ENCODE results near the gene TMEM132E. TPM values are rescaled to one million over a fixed set of nuclear protein-coding genes. Genes with fewer than 3 reads are reported as not detected.

TMEM132E gene
- total and polyA plus RNA-seq, 2 of the 8 experiments (the other 6 are each of a cell fraction or from before 2014, with no cell fraction given): 0.45 to 0.60 TPM

DNA sequence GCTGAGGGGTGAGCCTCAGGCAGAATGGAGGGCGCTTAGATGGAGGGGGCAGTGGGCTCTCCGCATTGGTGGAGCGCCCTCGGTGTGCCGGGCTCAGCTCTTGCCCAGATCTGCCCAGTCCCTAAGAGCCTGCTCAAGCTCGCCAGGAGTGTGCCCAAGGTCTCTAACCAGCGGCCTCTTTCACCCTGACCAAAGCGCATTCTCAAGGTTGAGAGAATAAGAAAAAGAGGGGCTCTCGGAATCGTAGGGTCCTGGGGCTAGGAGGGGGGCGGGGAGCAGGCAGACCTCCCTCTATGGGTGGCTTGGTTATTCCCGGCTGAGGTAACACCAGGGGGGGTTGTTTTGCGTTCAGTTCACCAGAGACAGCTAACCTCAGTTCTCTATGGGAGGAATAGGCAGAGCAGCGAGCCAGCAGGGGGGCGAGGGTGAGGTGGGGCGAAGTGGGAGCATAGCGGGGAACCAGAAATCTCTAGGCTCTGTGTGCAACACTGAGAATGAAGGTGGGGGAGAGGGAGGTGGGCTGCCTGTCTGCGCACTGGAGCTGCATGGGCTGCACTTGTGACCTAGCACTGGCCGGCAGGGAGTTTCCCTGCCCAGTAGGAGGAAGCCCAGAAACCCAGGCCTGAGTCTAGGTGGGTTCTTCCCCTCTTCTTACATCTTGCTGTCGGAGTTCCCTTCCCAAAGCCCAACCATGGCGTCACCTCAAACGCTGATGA is 3.0 kb downstream of the TMEM132E start:
- H4K5ac ChIP-seq (ENCODE audit: insufficient read length, low read depth, low read length): no peak overlapping the region
- H3K79me2 ChIP-seq (ENCODE audit: control insufficient read depth in 1 of 2, insufficient read depth in 2 of 2, low read length in 2 of 2): no peaks in the 10 kb centered on the region
- POLR2A ChIA-PET (ENCODE audit: partially characterized antibody): interaction anchor here (1.0 to 1.6 kb wide), 3 partner anchors 34 to 55 kb away, joined by 3 to 4 read pairs (median 4); no protein-coding TSS in a partner anchor
- no peak overlapping the region for H3K4ac ChIP-seq (replicated peaks; ENCODE audit: insufficient read length, low read depth, low read length)
- H3K4me3 ChIP-seq (ENCODE audit: extremely low read depth in 1 of 4, insufficient read depth in 2 of 4, low read depth in 3 of 4, low read length in 4 of 4): peak overlapping the region in 2 of 4 experiments; percentile 40 to 63; a peak in 4 of 8 replicates
- no peak overlapping the region for H4K8ac ChIP-seq (ENCODE audit: extremely low read depth, insufficient read depth, low read length)
- peaks cover 11 to 29% of the 10 kb centered on the region in 2 experiments for H4K20me1 ChIP-seq (replicated peaks in 1 of 2; ENCODE audit: control insufficient read depth in 1 of 2, insufficient read depth in 2 of 2, low read length in 2 of 2)
- no peaks in the 10 kb centered on the region for H3K79me1 ChIP-seq (ENCODE audit: low read depth, low read length)
- no peaks in the 10 kb centered on the region for H3K9me3 ChIP-seq (ENCODE audit: insufficient read depth in 2 of 2, low read depth in 1 of 2, low read length in 1 of 2)
- no peak overlapping the region for H2BK5ac ChIP-seq (ENCODE audit: low read depth, low read length)
- peaks cover 6 to 38% (median 25%) of the 10 kb centered on the region in 4 experiments for H3K4me1 ChIP-seq (replicated peaks in 1 of 4; ENCODE audit: control insufficient read depth in 3 of 4, insufficient read depth in 4 of 4, low read length in 3 of 4)
- peaks cover 82 to 100% (median 98%) of the 10 kb centered on the region in 4 experiments for H3K27me3 ChIP-seq (replicated peaks in 1 of 4; ENCODE audit: control insufficient read depth in 3 of 4, extremely low read depth in 1 of 4, insufficient read depth in 3 of 4, low read length in 3 of 4)
- 0 out of 2 replicates have a peak overlapping the region, but pooled peaks have one; percentile 9 for H3K18ac ChIP-seq (ENCODE audit: extremely low read depth, low read length)
- H2AK5ac ChIP-seq (ENCODE audit: low read depth, low read length): no peak overlapping the region
- no peak overlapping the region for H3K56ac ChIP-seq (replicated peaks; ENCODE audit: insufficient read length, low read depth, low read length)
- no peak overlapping the region for H3K27ac ChIP-seq (ENCODE audit: low read depth, low read length)
- H2BK15ac ChIP-seq (ENCODE audit: low read length): no peak overlapping the region
- FAIRE-seq: no peak
- no peak overlapping the region for H4K91ac ChIP-seq (replicated peaks; ENCODE audit: insufficient read length, low read length)
- H2BK120ac ChIP-seq (replicated peaks; ENCODE audit: low read depth, low read length): no peak overlapping the region
- no peak for DNase-seq (ENCODE audit: low read depth in 1 of 2, low spot score in 2 of 2)
- peak overlapping the region; percentile 75 to 86 for H3K4me2 ChIP-seq (ENCODE audit: insufficient read depth in 1 of 2, low read depth in 2 of 2, low read length in 2 of 2)
- CTCF ChIA-PET (ENCODE audit: partially characterized antibody): interaction anchor here (0.6 to 2.1 kb wide), 13 partner anchors 14 to 428 kb away, joined by 3 to 9 read pairs (median 3); no protein-coding TSS in a partner anchor
- H3K23ac ChIP-seq (ENCODE audit: insufficient read length): no peak overlapping the region
- H3K14ac ChIP-seq (ENCODE audit: insufficient read length): no peak overlapping the region
- peaks cover 0 to 4% (median 0%) of the 10 kb centered on the region in 4 experiments; a peak in 1 of 8 replicates for H3K36me3 ChIP-seq (ENCODE audit: control insufficient read depth in 2 of 4, insufficient read depth in 4 of 4, low read length in 3 of 4)
- no peak for TF ChIP-seq NANOG (IDR thresholded peaks at IDR 0.05; ENCODE audit: insufficient read depth, low read depth, low read length, poor library complexity, severe bottlenecking)
- TF ChIP-seq POLR2AphosphoS5 (IDR thresholded peaks at IDR 0.05; ENCODE audit: low read depth, low read length): peak; percentile 83
- TF ChIP-seq SUZ12 (IDR thresholded peaks at IDR 0.05; ENCODE audit: low read length): no peak; the same call in 1 of the 2 replicates
- no peak for TF ChIP-seq GTF2F1 (IDR thresholded peaks at IDR 0.05; ENCODE audit: borderline replicate concordance, low read depth, low read length)
- TF ChIP-seq ASH2L (IDR thresholded peaks at IDR 0.05; ENCODE audit: low read length): no peak
- 0 out of 2 replicates have a peak, but pooled peaks have one; percentile 22 for TF ChIP-seq TCF12 (IDR thresholded peaks at IDR 0.05; ENCODE audit: low read depth, low read length)
- no peak for TF ChIP-seq EZH2 (IDR thresholded peaks at IDR 0.05; ENCODE audit: low read depth, low read length, severe bottlenecking)
- no peak for TF ChIP-seq TAF7 (optimal IDR thresholded peaks at IDR 0.05; ENCODE audit: borderline replicate concordance, low read depth, low read length)
- TF ChIP-seq TAF1 (IDR thresholded peaks at IDR 0.05; ENCODE audit: low read depth, low read length): no peak
- H2BK20ac ChIP-seq (ENCODE audit: low read length): no peak overlapping the region
- H2AFZ ChIP-seq (ENCODE audit: low read length): no peak overlapping the region
- no peak overlapping the region for H3K9ac ChIP-seq (replicated peaks in 1 of 4; ENCODE audit: extremely low read depth in 1 of 4, low read depth in 3 of 4, low read length in 3 of 4)
- 14% methylated on average over 12 of the region's 22 CpGs; no CpG with 5 or more reads in 1 of the 2 experiments for WGBS, 2 experiments (ENCODE audit: extremely low coverage in 1 of 2, insufficient coverage in 1 of 2, insufficient read length in 1 of 2, insufficient replicate concordance in 2 of 2, low coverage in 1 of 2, low lambda C conversion rate in 2 of 2, missing lambda C conversion rate in 1 of 2)
- H2BK12ac ChIP-seq (ENCODE audit: low read depth, low read length): no peak overlapping the region
- peaks cover 29% of the 10 kb centered on the region; the same call in 1 of the 2 replicates for H3K23me2 ChIP-seq (ENCODE audit: low read depth, low read length)

Data from H1 (cell line).